ENCODE data around the gene SEPTIN7. TPM values are rescaled to one million over a fixed set of nuclear protein-coding genes. Genes with fewer than 3 reads are reported as not detected.
A peak's percentile ranks its signal among the peaks of the same experiment; 100 is the strongest.

The SEPTIN7 gene
- total RNA-seq, 1 experiment from 2014 or later = 140 TPM

DNA sequence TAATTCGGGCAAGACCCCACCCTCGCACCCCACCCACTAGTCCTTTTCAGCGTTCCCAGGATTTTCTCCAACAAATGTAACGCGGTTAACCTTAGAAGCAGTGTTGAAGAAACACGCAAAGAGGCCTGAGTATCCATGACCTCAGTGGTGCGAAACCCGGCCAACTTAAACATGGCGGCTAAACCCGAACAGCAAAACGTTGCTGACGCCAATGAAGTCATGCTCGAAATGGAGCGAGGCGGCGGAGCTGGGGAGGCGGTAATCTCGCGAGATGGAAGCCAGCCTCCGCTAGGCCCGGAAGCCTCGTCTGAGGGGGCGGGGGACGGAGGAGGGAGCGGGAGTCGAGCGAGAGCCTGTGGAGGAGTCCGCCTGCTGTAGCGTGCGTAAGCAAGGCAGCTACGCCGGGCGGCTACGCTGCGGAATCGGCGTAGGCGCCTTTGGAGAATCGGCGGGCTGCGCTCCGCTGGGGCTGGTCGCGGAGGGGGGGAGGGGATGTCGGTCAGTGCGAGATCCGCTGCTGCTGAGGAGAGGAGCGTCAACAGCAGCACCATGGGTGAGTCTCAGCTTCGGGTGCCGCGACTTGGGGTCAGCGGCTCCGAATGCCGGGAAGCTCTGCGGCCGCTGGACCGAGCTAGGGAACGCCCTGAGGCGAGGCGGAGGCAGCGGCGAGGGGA is at the start of gene SEPTIN7 (continued):
- TF ChIP-seq, protein P1, sequence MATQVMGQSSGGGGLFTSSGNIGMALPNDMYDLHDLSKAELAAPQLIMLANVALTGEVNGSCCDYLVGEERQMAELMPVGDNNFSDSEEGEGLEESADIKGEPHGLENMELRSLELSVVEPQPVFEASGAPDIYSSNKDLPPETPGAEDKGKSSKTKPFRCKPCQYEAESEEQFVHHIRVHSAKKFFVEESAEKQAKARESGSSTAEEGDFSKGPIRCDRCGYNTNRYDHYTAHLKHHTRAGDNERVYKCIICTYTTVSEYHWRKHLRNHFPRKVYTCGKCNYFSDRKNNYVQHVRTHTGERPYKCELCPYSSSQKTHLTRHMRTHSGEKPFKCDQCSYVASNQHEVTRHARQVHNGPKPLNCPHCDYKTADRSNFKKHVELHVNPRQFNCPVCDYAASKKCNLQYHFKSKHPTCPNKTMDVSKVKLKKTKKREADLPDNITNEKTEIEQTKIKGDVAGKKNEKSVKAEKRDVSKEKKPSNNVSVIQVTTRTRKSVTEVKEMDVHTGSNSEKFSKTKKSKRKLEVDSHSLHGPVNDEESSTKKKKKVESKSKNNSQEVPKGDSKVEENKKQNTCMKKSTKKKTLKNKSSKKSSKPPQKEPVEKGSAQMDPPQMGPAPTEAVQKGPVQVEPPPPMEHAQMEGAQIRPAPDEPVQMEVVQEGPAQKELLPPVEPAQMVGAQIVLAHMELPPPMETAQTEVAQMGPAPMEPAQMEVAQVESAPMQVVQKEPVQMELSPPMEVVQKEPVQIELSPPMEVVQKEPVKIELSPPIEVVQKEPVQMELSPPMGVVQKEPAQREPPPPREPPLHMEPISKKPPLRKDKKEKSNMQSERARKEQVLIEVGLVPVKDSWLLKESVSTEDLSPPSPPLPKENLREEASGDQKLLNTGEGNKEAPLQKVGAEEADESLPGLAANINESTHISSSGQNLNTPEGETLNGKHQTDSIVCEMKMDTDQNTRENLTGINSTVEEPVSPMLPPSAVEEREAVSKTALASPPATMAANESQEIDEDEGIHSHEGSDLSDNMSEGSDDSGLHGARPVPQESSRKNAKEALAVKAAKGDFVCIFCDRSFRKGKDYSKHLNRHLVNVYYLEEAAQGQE (IDR thresholded peaks at IDR 0.05; ENCODE audit: low read depth) = no peak
- TF ChIP-seq JUND (IDR thresholded peaks at IDR 0.05) = no peak
- peak; percentile 93 for TF ChIP-seq EGR1 (IDR thresholded peaks at IDR 0.05; ENCODE audit: low read depth)
- peak; percentile 96 for TF ChIP-seq YY1 (IDR thresholded peaks at IDR 0.05; ENCODE audit: extremely low read depth, insufficient replicate concordance, low read depth, low read length)

DNA sequence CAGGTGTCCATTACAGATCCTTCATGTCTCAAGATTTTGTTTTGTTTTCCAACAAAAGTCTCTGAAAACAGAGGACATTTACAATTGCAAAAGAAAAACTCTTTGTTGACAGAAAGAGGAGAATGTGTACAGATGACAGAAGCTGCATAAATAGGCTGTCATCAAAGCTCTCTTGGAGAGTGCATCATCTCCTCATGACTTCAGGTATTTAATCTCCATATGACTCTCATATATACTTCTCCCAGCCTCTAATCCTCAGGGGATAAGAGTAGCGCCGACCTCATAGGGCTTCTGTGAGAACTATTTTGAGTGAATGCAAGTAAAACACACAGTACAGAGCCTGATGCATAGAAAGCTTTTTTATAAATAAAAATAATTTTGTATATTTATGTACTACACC is 48.1 kb upstream of the SEPTIN7 start:
- Histone ChIP-seq H2AFZ (ENCODE audit: low read depth, low read length, poor library complexity, severe bottlenecking) (no peak overlapping the region), H3K27ac (ENCODE audit: low read depth, low read length) (no peak overlapping the region), H3K79me2 (ENCODE audit: insufficient read depth, low read length) (no peaks in the 10 kb centered on the region), H4K20me1 (ENCODE audit: insufficient read depth) (no peaks in the 10 kb centered on the region), H3K9ac (ENCODE audit: low read length) (no peak overlapping the region), H3K4me1 (ENCODE audit: control insufficient read depth in 1 of 2, insufficient read depth in 2 of 2, low read length in 2 of 2) (no peaks in the 10 kb centered on the region), H3K27me3 (ENCODE audit: insufficient read depth, low read length) (no peaks in the 10 kb centered on the region), H3K36me3 (ENCODE audit: control insufficient read depth in 1 of 2, insufficient read depth in 2 of 2, low read length in 2 of 2) (no peaks in the 10 kb centered on the region), H3K9me2 (ENCODE audit: insufficient read depth) (no peaks in the 10 kb centered on the region), H3K4me2 (ENCODE audit: low read length) (no peak overlapping the region), H3K9me3 (ENCODE audit: control insufficient read depth in 1 of 2, insufficient read depth in 1 of 2, low read depth in 1 of 2, low read length in 2 of 2) (no peaks in the 10 kb centered on the region), H3K4me3 (replicated peaks in 1 of 2; ENCODE audit: low read depth in 1 of 2, low read length in 2 of 2) (no peak overlapping the region)
- DNase-seq (ENCODE audit: low read depth, low spot score) = no peak
- CTCF ChIA-PET = no interaction called here
- intact Hi-C loops (cut with micrococcal nuclease) = no loop called here
- ATAC-seq = no peak
- RAD21 ChIA-PET (ENCODE audit: low non-redundant PET in 1 of 2, low total read pairs in 2 of 2, uncharacterized antibody in 2 of 2, unreplicated experiment in 2 of 2) = no interaction called here
- POLR2A ChIA-PET = no interaction called here
- TF ChIP-seq SP1 (IDR thresholded peaks at IDR 0.05; ENCODE audit: low read depth) (no peak), YY1 (IDR thresholded peaks at IDR 0.05; ENCODE audit: extremely low read depth, insufficient replicate concordance, low read depth, low read length) (no peak), POLR2AphosphoS5 (IDR thresholded peaks at IDR 0.05; ENCODE audit: low read depth, low read length) (no peak), SIN3A (IDR thresholded peaks at IDR 0.05; ENCODE audit: low read depth) (no peak)
- TF ChIP-seq, protein P2, sequence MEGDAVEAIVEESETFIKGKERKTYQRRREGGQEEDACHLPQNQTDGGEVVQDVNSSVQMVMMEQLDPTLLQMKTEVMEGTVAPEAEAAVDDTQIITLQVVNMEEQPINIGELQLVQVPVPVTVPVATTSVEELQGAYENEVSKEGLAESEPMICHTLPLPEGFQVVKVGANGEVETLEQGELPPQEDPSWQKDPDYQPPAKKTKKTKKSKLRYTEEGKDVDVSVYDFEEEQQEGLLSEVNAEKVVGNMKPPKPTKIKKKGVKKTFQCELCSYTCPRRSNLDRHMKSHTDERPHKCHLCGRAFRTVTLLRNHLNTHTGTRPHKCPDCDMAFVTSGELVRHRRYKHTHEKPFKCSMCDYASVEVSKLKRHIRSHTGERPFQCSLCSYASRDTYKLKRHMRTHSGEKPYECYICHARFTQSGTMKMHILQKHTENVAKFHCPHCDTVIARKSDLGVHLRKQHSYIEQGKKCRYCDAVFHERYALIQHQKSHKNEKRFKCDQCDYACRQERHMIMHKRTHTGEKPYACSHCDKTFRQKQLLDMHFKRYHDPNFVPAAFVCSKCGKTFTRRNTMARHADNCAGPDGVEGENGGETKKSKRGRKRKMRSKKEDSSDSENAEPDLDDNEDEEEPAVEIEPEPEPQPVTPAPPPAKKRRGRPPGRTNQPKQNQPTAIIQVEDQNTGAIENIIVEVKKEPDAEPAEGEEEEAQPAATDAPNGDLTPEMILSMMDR (IDR thresholded peaks at IDR 0.05 in 2 of 3, conservative IDR thresholded peaks at IDR 0.05 in 1 of 3; ENCODE audit: borderline replicate concordance in 1 of 3, insufficient read depth in 1 of 3, low read depth in 2 of 3, low read length in 2 of 3) = no peak
- no TSS peak for BruUV-seq (replicated peaks)

All from HCT116 (cell line).